CD1c-positive myeloid dendritic cell (primary cell): ENCODE measurements around the gene PCBD2.
A peak's percentile ranks its signal among the peaks of the same experiment; 100 is the strongest.
"Not testable (repeated sequence)": the region's sequence is repeated elsewhere in the genome, so short reads cannot be mapped to it uniquely, and the experiment has no call there.

Experiments used
- DNase-seq: peaks from one replicate; pipeline ENCODE4 v3.0.0-alpha.2; 2016; ENCODE audit errors: extremely low spot score

PCBD2 gene

GRCh38 chr5:134906811-134907210, 1.9 kb downstream of the PCBD2 start:
- no peak for DNase-seq

- DNase-seq, result not testable (repeated sequence)
Measured at GRCh38 chr5:134910752-134911151, 5.8 kb downstream of the PCBD2 start.

DNA sequence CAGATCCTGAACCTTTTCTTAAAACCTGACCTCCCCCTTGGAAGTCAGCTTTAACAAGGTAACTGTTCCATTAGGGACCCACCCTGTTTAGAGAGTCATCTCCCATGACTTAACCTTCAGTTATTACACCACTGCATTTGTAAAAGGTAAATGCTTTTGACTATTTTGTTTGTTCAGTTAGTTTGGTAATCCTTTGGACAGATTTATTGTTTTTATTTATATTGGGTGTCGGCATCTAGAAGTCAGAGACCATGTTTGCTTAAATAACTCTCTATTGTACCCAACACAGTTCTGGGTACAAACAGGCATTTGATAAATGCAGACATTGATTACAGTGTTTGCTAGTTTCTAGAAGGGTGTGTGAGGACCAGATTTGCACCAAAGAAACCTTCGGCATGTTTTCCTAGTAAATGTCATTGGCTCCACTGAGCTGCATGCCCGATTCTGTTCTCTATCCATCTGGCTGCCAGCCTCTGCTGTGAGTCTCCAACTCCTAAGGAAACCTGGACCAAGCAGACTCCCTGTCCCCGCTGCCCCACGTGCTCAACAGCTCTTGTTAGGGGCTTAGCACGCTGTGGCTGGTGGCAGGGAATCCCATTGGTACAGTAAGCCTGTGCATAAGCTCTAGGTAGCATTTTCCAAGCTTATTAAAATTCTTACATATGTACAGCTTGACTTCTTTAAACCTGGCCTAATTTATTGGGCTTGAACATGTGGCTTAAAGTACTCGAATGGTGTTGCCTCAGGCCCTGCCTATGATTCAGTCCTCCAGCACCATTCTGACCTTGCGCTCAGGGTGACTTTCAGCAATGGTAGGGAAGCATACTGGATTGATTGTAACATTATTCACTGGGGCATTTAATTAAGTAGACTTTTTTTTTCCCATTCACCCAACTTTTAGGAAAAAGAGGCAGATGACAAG, 6.6 kb downstream of the PCBD2 start:
- no peak for DNase-seq

DNA sequence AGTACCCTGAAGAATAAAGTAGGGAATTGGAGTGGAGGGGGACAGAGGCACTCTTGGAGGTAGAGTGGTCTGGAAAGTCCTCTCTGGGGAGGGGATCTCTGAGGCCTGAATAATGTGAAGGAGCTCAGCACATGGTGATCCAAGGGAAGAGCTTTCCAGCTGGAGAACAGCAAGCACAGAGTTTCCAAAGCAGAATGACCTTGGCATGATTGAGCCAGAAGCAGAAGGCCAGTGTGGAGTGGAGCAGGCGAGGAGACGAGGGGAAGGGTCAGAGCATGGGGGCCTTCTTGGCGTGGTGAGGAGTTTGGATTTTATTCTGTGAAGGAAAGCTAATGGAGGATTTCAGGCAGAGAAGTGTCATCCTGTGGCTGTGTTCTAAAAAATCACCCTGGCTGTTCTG, 8.3 kb downstream of the PCBD2 start:
- no peak for DNase-seq

DNA sequence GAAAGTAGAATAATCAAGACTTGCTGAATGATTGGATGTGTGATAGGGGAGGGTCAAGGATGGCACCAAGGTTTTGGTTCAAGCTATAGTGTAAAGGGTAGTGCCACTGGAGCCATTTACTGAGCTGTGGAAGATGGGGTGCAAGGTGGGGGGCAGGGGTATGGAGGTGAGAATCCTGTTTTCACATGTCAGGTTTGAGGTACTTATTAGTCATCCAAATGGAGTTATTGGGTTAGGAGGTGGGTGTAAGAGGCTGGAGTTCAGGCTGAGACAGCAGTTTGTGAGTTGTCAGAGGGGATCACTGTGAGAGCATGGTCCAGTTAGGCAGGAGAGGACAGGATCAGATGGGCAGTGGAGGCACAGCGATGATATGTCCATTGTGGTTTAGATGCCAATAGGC, 8.9 kb downstream of the PCBD2 start:
- no peak for DNase-seq

DNA sequence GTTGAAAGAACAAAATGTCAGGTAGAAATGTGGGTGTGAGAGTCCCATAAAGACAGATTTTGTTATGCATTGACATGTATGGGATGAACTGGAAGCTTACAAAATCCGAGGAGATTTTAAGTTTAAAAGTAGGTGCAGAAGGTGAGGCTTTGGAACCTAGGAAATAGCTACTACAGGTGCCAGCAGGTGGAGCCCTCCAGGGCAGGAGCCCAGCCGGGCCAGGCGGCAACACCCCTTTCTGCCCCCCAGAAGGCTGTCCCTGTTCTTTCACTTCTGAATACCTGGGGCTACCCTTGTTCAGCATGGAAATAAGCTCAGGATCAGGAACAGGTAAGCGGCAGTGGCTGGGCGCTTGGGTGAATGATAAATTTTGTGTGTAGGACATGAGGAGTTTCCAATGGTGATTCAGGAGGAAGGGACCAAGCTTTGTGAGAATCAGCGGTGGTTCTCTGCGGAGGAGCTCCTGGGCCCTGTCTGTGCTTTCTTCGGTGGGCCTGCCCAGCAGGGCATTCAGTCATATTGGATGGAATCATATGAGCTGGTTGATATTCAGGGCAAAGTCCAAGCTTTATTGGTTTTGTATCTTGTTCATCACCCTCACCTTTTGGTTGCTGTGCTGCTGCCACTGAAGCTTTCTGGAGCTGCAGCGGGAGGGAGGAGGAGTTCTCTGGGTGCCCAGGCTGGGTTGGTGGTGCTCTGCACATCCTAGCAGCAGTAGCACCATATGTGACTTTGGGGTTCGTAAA, 12.3 kb downstream of the PCBD2 start:
- no peak for DNase-seq

DNA sequence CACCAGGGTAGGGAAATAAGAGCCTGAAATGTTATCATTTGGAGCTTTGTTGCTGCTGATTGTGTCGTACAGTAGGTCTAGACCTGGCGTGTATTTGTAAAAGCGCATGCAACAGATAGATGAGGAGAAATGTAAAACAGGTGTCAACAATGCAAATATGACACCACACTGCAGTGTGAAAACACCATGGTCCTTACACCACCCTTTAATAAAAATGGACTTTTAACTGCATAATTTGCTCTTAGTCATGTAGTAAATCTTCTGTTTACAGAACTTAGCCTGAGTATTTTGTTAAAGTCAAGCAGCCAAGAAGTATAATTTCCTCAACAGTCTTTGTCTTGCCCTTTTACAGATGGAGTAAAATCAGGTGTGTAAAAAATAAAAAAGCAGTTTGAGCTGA, 13.9 kb downstream of the PCBD2 start:
- no peak for DNase-seq

DNA sequence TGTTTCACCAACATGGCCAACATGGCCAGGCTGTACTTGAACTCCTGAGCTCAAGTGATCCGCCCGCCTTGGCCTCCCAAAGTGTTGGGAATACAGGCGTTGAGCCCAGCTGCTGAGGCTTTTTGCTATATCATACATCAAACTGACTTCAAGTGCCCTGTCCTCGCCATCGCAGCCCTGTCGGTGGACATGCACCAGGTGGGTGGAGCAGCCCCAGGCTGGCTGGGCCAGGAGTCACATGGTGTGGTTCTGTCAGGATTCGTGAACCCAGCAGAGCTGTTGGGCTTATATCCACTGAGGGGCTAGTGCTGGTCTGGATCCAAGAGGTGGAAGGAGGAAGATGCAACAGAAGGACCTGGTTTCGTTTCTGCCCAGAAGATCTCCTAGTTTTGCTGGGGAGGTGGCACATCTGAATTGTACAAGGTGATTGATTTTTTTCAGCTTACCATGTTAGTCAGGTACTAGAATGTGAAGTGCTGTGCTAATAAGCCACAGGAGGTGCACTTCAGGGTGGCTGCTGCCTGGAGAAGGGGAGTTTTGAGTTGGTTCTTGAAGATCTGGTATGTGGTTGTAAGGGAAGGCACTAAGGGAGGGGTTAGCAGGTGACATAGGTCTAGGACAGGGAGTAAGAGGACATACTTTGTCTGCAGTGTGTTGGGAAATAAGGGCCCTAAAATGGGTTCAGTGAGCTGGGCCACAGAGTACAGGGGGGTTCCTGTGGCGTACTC, 16.1 kb downstream of the PCBD2 start:
- no peak for DNase-seq

DNA sequence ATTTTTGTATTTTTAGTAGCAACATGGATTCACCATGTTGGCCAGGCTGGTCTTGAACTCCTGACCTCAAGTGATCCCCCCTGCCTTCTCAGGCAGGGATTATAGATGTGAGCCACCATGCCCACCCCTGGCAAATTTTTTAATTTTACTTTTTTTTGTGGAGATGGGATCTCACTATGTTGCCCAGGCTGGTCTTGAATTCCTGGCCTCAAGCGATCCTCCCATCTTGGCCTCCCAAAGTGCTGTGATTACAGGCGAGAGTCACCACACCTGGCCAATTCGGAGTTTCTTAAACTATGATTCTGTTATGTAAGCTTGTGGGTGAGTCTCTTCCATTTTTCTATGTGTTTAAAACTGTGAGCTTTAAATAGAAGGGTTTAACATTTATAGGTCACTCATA, 27.6 kb downstream of the PCBD2 start:
- DNase-seq, result no peak

- no peak for DNase-seq
Measured at GRCh38 chr5:134934202-134934601, 29.3 kb downstream of the PCBD2 start.

GRCh38 chr5:134935711-134936602, 31.0 kb downstream of the PCBD2 start:
- DNase-seq, result no peak

- no peak for DNase-seq
Measured at GRCh38 chr5:134937526-134937925, 32.6 kb downstream of the PCBD2 start.

GRCh38 chr5:134938030-134938429, 33.1 kb downstream of the PCBD2 start:
- DNase-seq, result no peak

- DNase-seq, result no peak
Measured at GRCh38 chr5:134939500-134939899, 34.6 kb downstream of the PCBD2 start.

DNA sequence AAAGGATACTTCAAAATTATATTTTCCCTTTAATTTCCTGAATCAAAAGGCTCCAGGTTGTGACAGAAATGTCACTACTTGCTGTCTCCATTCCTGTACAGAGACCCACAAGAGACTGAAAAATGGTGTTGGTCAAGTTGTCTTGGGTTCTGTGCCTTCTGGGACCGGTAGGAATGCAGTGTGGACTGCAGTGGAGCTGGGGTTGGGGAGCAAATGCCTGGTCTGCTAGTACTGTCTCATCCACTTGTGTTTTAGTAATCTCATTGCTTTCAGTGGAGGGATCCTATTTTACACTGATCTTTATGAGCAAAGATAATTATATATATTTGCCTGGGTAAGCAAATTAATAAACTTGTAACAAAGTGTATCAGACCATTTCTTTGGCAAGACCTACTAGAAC, 38.6 kb downstream of the PCBD2 start:
- no peak for DNase-seq

DNA sequence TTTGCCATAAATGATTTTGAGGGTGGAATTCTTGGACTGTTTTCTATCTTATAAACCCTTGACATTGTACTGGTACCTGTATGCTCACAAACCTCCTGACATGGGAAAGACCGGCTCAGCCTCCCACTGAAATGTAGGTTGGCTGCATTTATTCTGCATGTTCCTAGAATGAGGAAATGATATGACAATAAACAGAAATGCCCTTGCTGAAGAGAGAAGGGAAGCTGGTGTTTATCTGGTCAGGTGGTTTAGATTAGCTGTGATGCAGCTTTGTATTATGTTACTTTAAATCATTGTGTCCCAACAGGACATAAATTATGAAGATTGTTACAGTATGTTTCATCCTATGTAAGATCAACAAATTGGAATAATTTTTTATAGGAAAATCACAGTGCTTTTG, 39.7 kb downstream of the PCBD2 start:
- no peak for DNase-seq

GRCh38 chr5:134945041-134945440, 40.1 kb downstream of the PCBD2 start:
- no peak for DNase-seq

DNA sequence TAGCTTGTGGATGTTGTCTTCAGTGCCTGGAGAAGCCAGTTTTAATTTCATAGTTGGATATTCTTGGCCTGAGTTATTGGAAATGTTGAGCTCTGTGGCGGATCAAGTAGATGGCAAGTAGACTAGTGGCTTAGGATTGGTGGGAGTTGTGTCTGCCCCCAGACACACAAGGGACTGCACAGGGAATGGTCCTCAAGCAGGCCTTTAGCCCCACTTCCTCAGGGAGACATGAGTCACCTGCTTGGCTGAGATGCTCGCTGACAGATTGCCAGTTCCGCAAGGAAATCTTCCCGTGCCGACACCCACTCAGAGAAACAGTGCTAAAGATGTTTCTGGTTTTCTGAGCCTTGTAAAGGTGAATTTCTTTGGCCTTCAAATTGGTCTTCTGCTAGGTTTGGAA, 44.0 kb downstream of the PCBD2 start:
- peak; percentile 6 for DNase-seq

DNA sequence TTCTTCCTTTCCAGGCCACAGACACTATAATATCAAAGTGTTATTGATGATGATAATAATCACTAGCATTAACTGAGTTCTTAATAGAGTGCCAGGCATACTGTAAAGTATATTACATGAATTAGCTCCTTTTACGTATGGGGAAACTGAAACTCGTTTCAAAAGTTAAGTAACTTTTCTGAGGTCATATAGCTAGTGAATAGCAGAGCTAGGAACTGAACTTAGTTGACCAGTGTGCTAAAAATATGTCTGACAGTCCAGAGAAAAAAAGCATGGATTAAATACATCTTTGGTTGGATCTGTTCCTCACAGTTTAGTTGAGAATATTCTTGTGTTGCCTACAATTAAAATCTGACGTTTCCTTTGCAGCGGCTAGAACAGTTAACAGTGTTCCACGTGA, 44.4 kb downstream of the PCBD2 start:
- no peak for DNase-seq

DNA sequence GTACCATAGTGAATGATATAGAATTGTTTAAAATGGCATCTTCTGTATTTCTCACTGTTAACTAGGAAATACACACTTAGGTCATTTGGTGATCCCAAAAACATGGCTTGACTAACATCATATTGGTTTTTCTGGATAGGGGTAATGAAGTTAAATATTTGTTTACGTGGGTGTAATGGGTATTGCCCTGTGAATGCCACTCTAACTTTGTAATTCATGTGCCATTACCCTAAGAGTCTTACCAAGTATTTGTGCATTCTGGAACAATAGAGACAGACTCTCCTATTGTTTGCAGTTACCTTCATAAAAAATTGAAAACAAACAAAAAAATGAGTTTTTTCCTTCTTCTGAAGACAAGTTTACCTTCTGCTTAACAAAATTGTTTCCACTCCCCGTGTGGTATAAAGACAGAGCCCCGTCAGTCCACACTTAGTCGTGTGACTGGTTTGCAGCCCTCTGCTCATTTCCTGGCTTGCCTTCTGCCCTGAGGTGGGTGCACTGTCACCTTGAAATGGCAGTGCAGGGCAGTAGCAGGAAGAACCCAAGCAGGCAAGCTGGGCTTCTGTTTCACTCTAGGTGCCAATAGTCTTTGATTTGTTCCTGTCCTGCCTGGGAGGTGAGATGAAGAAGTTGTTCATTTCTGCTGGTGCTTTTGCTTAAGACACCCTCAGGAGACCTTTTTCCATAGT, 53.1 kb downstream of the PCBD2 start:
- no peak for DNase-seq

DNA sequence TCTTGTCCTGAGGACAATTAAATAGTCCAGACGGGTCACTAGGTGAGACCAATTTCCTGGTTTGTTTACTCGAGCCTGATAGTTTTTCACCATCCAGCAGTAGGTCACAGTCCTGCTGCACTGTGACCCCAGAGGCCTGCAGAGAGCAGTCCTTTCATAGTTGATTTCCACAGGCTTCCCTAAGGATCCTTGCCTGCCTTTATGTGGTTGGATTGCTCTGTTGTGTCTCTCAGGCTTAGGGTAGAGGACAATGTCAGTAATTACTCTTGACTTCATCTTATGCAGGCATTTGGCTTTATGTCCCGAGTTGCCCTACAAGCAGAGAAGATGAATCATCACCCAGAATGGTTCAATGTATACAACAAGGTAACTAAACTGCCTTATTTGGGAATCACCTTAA, 53.8 kb downstream of the PCBD2 start:
- no peak for DNase-seq
